Limb (tissue), 2 donors: Measurements from ENCODE around the gene ZNF227.
"Not testable (repeated sequence)": the region's sequence is repeated elsewhere in the genome, so short reads cannot be mapped to it uniquely, and the experiment has no call there.

Experiments
- DNase-seq, 2 donors: peaks; one replicate each; pipeline ENCODE4 v3.0.0-alpha.2; 2016; ENCODE audit errors: extremely low spot score in 2 of 2

The ZNF227 gene

DNA sequence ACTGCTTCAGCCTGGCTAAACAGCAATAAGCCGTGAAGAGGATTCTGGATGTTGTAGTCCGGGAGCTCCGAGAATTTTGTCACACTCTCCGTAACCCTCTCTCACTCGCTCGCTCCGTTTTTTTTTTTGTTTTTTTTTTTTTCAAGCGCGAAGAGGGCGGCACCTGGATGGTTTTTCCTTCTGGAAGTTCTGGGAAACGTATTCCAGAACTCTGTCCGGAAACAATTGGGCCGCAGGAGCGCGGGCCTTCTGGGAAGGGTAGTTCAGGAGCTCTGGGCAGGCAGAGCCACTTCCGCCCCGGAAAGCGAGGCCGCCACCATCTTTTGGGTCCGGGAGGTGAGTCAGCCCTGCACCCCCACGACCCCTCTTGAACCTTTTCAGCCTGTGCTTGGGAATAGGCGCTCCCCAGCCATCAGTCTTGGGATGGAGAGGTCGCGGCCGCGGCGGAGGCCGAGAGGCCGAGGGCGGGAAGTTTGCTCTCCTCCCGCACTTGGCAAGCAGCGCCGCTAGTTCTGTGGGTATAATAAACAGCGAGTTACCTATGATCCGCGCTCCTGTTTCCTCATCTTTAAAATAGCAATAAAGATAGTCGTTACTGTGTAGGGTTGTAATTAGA, at the start of gene ZNF227:
TSS of gene ZNF227 (plus strand) at position 283 of the 616 bp plus-strand sequence. CDS start 5,261 bp downstream, outside the sequence.
- peak; percentile 92 to 96 for DNase-seq

DNA sequence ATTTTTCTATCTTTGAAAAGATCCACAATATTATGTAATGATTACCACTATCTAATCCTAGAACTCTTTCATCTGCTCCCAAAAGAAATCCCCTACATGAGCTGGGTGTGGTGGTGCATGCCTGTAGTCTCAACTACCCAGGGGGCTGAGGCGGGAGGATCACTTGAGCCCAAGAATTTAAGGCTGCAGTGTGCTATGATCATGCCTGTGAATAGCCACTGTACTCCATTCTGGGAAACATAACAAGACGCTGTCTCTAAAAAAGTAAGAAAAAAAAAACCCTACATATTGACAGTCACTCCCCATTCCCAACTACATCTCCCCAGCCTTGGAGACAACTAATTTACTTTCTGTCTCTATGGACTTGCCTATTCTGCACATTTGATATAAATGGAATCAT, 48.5 kb upstream of the ZNF227 start:
- no peak for DNase-seq

DNA sequence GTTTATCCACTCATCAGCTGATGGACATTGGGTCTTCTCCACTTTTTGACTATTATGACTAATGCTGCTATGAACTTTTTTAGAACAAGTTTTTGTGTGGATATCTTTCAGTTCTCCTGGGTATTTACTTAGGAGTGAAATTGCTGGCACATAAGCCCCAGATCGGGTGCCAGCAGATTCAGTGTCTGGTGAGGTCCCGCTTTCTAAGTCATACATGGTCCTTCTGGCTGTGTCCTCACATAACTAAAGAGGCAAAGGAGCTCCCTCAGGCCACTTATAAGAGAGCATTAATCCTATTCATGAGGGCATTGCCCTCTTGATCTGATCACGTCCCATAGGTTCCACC, 48.0 kb upstream of the ZNF227 start:
- no peak for DNase-seq

DNA sequence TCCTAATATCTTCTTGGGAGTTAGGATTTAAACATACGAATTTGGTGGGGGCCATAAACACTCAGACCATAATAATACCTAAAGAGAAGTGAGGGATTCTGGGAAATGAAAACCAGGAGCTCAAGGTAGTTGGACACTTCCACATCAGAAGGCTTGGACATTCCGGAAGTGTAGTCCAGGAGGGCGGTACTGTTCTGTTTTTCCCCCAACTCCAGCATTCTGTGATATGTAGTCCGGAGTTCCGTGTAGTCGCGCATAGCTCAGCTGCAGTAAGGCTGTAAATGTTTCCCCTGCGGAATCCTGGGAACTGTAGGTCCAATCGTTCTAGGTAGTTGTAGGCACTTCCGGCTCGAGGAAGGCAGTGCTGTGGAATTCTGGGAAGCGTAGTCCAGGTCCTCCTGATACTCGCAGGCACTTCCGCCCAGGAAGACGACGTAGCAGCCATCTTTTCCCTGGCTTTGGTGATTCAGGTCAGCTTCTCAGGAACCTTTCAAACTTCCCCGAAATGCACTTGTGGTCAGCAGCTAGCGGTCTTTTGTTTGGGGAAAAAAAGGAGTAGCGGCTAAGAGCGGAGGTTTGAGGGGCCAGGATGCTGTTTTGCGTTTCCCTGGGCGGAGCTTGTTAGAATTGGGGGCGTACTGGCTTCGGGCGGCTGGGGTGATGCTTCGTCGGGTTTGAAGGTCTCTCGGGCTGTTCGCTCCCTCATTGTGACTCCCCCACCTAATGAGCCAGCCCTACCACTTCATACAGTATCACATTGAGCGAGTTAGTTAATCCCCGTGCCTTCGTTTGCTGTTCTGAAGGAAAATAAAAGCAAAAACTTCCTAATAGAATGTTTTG, 47.4 kb upstream of the ZNF227 start, which contains the start of gene ZNF226:
TSS of gene ZNF226 (plus strand) at position 428 of the 840 bp plus-strand sequence. CDS start 4,981 bp downstream, outside the sequence.
- DNase-seq: peak; percentile 87 to 99

DNA sequence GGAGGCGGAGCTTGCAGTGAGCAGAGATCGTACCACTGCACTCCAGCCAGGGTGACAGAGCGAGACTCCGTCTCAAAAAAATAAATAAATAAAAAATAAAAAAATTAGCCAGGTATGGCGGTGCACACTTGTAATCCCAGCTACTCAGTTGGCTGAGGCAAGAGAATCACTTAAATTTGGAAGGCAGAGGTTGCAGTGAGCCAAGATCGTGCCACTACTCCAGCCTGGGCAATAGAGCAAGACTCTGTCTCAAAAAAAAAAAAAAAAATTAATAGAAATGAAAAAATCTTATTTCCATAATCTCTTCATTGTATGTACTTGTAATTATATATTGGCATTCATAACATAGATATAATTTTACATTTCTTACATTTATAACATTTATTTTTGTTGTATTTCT, 41.7 kb upstream of the ZNF227 start:
- not testable (repeated sequence) for DNase-seq

DNA sequence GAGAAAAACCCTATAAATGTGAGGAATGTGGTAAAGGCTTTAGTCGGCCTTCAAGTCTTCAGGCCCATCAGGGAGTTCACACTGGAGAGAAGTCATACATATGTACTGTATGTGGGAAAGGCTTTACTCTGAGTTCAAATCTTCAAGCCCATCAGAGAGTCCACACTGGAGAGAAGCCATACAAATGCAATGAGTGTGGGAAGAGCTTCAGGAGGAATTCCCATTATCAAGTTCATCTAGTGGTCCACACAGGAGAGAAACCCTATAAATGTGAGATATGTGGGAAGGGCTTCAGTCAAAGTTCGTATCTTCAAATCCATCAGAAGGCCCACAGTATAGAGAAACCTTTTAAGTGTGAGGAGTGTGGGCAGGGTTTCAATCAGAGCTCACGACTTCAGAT, 35.7 kb upstream of the ZNF227 start:
- DNase-seq: no peak

DNA sequence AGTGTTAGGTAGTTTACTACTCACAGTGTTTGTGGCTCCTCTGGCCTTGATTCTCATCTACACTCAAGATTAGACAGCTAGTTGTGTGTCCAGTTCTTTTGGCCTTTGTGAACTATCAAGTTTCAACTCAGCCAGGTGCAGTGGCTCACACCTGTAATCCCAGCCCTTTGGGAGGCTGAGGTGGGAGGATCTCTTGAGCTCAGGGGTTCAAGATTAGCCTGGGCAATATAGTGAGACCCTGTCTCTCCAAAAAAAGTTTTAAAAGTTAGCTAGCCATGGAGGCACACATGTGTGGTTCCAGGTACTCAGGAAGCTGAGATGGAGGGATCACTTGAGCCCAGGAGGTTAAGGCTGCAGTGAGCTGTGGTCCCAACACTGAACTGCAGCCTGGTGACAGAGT, 31.4 kb upstream of the ZNF227 start:
- no peak for DNase-seq

DNA sequence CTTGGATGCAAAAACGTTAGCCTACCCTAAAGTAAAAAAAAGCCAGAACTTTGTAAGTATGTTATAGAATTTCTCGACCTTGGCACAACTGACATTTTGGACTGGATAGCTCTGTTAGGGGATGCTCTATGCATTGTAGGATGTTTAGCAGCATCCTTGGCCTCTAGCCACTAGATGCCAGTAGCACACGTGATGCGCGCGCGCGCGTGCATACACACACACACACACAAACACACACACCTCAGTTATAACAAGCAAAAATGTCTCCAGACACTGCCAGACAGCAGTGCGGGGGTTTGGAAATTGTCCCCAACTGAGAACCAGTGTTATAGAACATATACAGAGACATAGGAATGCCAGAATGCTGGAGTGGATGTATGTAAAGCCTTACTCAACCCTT, 30.2 kb upstream of the ZNF227 start:
- DNase-seq: no peak

DNA sequence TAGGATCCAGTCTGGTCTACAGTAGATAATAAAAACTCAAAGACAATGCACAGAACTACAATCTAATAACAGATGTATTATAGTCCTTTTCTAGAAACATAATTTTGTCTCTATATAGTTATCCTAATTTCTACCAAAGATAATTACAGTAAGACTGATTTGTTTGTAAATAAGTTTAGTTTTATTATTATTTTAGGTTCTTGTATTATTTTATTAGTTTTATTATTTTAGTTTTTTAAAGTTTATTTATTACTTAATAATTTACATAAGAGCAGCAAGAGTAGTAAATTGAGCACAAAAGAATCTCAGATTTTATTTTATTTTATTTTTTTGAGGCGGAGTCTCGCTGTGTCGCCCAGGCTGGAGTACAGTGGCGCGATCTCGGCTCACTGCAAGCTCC, 22.3 kb upstream of the ZNF227 start:
- DNase-seq: no peak

DNA sequence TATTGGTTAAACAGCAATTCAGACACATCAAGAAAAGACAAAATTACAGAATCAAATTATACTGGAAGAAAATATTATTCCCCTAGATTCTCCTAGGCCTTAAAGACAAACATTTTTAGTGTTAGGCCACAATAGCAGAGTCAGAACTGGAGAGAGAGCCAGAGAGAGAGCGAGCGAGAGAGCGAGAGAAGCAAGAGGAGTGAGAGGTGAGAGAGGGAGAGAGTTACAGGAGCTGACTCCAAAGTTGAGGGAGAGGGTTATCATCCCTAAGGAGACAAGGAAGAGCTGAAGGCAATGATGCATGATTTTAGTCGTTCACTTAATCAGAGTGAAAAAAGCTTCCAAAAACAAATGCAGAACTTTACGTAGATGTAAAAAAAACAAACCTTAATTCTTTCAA, 20.2 kb upstream of the ZNF227 start:
- no peak for DNase-seq

DNA sequence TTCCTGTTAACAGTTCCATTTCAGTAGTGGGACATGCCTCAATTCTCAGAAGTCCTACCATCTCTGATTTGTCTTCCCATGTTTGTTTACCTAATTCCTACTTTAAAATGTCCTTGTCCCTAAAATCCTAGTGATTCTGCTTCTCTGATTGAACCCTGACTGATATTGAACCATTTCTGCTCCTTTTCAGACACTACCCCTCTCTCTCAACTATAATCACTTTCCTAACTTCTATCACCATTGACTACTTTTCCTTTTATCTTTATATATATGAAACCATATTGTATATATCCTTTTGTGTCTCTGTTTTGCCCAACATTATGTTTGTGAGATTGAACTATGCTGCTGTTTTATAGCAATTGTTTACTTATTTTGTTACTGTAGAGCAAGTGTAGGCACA, 15.6 kb upstream of the ZNF227 start:
- DNase-seq: no peak

DNA sequence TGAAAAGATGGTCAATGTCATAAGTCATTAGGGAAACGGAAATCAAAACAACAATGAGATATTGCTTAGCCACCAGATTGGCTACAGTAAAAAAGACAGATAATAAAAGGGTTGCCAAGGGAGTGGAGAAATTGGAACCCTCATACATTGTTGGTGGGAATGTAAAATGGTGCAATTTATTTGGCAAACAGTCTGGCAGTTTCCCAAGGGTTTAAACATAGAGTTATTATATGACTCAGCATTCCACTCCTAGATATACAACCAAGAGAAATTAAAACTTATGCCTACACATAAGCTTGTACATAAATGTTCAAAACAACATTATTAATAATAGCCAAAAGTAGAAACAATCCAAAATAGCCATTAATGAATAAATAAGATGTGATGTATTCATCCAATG, 9.9 kb upstream of the ZNF227 start:
- no peak for DNase-seq

DNA sequence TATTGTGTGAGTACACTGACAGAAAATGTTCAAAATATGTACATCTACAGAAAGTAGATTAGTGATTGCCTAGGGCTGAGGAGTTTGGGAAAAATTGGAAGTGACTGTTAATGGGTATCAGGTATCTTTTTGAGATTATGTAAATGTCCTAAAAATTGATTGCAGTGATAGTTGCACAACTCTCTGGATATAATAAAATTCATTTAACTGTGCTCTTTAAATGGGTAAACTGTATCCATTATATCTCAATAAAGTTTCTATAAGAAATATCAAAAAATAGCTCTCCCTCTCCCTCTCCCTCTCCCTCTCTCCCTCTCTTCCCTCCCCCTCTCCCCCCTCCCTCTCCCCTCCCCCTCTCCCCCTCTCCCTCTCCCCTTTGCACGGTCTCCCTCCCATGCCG, 9.4 kb upstream of the ZNF227 start:
- no peak for DNase-seq

DNA sequence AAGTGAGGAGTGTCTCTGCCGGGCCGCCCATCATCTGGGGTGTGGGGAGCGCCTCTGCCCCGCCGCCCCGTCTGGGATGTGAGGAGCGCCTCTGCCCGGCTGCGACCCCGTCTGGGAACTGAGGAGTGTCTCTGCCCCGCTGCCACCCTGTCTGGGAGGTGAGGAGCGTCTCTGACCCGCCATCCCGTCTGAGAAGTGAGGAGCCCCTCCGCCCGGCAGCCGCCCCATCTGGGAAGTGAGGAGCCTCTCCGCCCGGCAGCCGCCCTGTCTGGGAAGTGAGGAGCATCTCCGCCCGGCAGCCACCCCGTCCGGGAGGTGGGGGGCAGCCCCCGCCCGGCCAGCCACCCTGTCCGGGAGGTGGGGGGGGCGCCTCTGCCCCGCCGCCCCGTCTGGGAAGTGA, 8.5 kb upstream of the ZNF227 start:
- DNase-seq: not testable (repeated sequence)

DNA sequence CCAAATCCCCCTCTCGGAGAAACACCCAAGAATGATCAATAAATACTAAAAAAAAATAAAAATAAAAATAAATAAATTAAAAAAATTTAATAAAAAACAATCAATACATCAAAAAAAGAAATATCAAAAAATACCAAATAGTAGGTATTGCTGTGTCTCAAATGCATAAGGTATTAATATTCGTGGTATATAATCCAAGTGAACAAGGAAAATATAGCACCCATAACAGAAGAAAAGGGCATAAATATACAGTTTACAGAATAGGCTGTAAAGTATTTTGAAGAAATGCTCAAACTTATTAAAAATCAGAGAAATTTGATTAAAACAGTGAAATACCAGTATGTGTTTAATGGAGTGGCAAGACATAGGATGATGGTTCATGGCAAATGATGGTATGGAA, 7.6 kb upstream of the ZNF227 start:
- DNase-seq: no peak

DNA sequence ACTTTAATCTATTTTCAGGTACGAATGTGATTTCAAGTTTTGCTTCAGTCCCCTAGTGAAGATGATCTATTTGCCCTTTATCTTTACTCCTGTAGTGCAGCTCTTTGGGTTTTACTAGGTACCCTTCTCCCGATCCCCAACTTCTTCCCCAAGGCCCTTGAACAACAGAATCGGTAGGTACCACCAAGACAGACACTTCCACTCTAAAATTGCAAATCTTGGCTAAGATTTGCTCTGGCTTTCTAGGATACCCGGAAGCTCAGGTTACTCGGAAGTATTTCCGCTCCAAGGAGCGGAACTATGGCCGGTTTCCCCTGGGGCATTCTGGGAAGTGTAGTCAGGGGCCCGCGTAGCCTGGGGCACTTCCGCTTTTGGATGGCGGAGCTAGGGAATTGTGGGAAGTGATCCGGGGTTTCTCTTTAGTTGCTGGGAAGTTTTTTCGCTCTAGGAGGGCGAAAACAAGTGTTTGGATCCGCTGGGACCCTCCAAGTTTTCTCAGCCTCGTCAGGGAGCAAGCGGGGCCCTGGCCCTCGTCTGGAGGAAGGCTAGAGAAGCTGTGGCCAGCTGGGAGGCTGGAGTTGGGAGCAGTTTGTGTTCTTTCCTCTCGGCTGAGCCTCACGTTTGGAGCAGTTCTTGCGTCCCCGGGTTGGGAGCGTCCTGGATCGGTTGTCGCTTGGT, 5.1 kb upstream of the ZNF227 start:
- peak; percentile 93 to 97 for DNase-seq

DNA sequence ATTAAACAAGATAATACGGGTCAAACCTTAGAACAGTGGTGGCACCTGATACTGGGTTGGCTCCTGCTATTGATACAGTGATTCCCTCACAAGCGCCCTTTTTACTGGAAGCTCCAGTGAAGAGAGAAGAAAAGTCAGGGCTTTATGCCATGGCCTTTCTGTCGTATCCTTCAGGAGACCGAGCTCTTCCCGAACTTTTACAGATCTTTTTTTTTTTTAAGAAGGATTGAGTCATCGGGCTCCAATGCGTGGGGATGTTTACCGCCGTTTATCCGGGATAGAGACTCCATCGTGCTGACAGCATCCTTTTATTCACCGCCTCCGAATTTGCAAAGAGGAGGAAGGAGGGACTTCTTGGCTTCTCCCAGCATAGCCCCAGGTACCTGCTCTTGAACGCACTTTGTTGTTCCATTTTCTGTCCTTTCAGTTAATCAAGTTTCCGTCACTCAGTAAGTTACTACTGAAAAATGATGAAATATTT, 574 bp downstream of the ZNF227 start:
- DNase-seq: peak; percentile 5 to 38

DNA sequence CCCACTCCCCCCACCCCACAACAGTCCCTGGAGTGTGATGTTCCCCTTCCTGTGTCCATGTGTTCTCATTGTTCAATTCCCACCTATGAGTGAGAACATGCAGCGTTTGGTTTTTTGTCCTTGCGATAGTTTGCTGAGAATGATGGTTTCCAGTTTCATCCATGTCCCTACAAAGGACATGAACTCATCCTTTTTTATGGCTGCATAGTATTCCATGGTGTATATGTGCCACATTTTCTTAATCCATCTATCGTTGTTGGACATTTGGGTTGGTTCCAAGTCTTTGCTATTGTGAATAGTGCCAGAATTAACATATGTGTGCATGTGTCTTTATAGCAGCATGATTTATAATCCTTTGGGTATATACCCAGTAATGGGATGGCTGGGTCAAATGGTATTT, 7.6 kb downstream of the ZNF227 start:
- DNase-seq: not testable (repeated sequence)

DNA sequence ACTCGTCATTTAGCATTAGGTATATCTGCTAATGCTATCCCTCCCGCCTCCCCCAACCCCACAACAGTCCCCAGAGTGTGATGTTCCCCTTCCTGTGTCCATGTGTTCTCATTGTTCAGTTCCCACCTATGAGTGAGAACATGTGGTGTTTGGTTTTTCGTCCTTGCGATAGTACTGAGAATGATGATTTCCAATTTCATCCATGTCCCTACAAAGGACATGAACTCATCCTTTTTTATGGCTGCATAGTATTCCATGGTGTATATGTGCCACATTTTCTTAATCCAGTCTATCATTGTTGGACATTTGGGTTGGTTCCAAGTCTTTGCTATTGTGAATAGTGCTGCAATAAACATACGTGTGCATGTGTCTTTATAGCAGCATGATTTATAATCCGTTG, 8.4 kb downstream of the ZNF227 start:
- not testable (repeated sequence) for DNase-seq

DNA sequence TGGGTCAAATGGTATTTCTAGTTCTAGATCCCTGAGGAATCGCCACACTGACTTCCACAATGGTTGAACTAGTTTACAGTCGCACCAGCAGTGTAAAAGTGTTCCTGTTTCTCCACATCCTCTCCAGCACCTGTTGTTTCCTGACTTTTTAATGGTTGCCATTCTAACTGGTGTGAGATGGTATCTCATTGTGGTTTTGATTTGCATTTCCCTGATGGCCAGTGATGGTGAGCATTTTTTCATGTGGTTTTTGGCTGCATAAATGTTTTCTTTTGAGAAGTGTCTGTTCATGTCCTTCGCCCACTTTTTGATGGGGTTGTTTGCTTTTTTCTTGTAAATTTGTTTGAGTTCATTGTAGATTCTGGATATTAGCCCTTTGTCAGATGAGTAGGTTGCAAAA, 9.0 kb downstream of the ZNF227 start:
- not testable (repeated sequence) for DNase-seq

DNA sequence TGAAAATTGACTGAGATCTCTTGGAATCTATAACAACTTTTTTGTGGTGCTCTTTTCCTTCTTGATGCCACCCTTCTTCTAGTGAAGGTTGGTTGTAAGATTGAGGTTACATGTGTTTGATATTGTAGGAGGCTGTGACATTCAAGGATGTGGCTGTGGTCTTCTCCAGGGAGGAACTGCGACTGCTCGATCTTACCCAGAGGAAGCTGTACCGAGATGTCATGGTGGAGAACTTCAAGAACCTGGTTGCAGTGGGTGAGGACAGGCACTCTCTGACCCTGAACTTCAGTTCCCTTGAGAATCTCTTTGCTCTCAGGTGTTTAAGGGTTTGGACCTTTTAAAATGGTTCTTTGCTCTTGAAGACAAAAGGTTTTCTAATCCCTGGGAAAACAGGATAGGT, 16.0 kb downstream of the ZNF227 start:
- DNase-seq: no peak

DNA sequence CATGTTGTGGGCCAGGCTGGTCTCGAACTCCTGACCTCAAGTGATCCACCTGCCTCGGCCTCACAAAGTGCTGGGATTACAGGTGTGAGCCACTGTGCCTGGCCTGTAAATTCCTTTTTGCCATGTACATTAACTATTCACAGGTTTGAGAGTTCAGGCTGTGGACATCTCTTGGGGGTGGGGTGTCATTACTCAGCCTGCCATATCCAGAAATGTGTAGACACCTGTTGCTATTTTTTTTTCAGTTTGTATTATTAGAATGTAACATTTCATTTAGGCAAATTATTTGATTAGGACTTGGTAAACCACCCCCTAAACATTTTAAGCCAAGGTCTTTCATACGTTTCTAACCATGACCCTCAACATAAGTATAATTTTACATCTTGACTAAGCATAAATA, 20.5 kb downstream of the ZNF227 start:
- no peak for DNase-seq
